Measurements from ENCODE around the gene RNASE7. TPM values are rescaled to one million over a fixed set of nuclear protein-coding genes. Genes with fewer than 3 reads are reported as not detected.
A peak's percentile ranks its signal among the peaks of the same experiment; 100 is the strongest.

Gene RNASE7
- total RNA-seq, 1 donor from 2014 or later, result 0.86 TPM

GRCh38 chr14:21022686-21023085 lies 19.5 kb upstream of the RNASE7 start:
- TF ChIP-seq, protein P1, sequence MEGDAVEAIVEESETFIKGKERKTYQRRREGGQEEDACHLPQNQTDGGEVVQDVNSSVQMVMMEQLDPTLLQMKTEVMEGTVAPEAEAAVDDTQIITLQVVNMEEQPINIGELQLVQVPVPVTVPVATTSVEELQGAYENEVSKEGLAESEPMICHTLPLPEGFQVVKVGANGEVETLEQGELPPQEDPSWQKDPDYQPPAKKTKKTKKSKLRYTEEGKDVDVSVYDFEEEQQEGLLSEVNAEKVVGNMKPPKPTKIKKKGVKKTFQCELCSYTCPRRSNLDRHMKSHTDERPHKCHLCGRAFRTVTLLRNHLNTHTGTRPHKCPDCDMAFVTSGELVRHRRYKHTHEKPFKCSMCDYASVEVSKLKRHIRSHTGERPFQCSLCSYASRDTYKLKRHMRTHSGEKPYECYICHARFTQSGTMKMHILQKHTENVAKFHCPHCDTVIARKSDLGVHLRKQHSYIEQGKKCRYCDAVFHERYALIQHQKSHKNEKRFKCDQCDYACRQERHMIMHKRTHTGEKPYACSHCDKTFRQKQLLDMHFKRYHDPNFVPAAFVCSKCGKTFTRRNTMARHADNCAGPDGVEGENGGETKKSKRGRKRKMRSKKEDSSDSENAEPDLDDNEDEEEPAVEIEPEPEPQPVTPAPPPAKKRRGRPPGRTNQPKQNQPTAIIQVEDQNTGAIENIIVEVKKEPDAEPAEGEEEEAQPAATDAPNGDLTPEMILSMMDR (conservative IDR thresholded peaks at IDR 0.05; ENCODE audit: low read depth, low read length), result no peak
- H3K4me3 ChIP-seq (ENCODE audit: low read depth, low read length), result no peak overlapping the region
- DNase-seq (ENCODE audit: low read depth), result no peak

DNA sequence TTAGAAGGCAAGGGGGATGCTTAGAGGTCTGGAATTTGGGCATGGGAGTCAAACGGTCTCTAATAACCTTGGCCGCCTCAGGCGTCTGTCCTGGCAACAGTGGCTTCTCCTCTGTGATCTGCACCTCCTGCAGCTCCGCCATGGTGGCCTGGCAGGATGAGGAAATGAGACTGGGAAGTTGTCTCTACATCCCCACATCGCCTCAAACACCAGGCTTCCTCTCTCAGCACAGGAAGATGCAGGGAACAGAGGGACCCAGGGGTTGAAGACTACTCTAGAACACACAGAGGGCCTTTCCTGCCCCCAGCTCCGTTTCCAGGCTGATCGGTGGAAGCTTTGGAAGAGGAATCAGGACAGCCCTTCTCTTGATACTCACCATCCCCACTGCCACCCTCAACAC lies 19.0 kb upstream of the RNASE7 start:
- TF ChIP-seq, protein P1 (conservative IDR thresholded peaks at IDR 0.05; ENCODE audit: low read depth, low read length), result no peak
- H3K4me3 ChIP-seq (ENCODE audit: low read depth, low read length), result no peak overlapping the region
- no peak for DNase-seq (ENCODE audit: low read depth)

DNA sequence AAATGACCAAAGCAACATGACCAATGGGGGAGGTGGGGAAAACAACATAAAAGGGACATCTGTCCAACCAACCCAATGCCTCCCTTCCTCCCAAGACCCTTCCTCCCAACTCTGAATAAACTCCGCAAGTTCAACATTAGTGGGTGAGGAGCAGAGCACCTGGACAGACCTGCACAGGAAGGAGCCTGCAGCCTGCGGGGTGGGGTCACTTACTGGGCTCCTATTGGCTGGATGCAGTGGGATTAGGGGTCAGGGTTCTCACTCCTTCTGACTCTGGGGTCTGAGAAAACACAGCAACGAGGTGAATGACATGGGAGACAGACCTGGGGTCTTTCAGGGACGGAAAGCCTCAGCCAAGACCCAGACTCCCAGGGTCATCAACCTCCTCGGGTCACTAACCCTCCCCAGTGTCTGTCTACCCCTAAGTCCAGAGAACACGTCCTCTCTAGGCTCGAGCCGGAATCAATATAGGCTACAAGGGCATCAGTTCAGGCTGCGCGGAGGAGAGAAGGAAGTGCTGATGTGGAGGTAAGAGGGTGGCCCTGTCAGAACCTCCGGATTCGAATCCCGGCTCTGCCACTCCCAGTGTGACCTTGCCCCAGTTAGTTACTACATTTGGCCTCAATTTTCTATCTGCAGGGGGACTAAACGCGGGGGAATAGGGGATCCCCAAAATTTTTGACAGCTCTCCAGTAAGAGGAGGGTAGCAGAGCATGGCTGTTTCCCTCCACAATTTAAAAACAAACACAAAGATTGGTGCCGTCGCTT lies 18.2 kb upstream of the RNASE7 start:
- no peak for DNase-seq (ENCODE audit: low read depth)
- TF ChIP-seq, protein P1 (conservative IDR thresholded peaks at IDR 0.05; ENCODE audit: low read depth, low read length), result no peak
- H3K4me3 ChIP-seq (ENCODE audit: low read depth, low read length), result peak overlapping the region; percentile 51

- TF ChIP-seq, protein P1 (conservative IDR thresholded peaks at IDR 0.05; ENCODE audit: low read depth, low read length), result no peak
- H3K4me3 ChIP-seq (ENCODE audit: low read depth, low read length), result peak within 1 kb of the TSS; percentile 51
- no peak for DNase-seq (ENCODE audit: low read depth)
These were observed 17.4 kb upstream of the RNASE7 start, which contains the start of gene NDRG2 for GRCh38 chr14:21024585-21025370. Gene NDRG2 (minus strand): TSS chr14:21025061. CDS start chr14:21023315, 1,746 bp downstream.

GRCh38 chr14:21025371-21026273 lies 16.5 kb upstream of the RNASE7 start:
- TF ChIP-seq, protein P1 (conservative IDR thresholded peaks at IDR 0.05; ENCODE audit: low read depth, low read length), result no peak
- DNase-seq (ENCODE audit: low read depth), result no peak

GRCh38 chr14:21026274-21026987 lies 15.7 kb upstream of the RNASE7 start:
- TF ChIP-seq, protein P1 (conservative IDR thresholded peaks at IDR 0.05; ENCODE audit: low read depth, low read length), result no peak
- no peak for DNase-seq (ENCODE audit: low read depth)
- H3K4me3 ChIP-seq (ENCODE audit: low read depth, low read length), result no peak overlapping the region

More at GRCh38 chr14:21025371-21026273, 16.5 kb upstream of the RNASE7 start:
- H3K4me3 ChIP-seq (ENCODE audit: low read depth, low read length), result peak overlapping the region; percentile 51
